B cell (primary cell): ENCODE results near the gene TRRAP. TPM values are rescaled to one million over a fixed set of nuclear protein-coding genes. Genes with fewer than 3 reads are reported as not detected.
"Not testable (repeated sequence)": the region's sequence is repeated elsewhere in the genome, so short reads cannot be mapped to it uniquely, and the experiment has no call there.

Experiments
- ATAC-seq: fragments of 200-7000 bp; cut with Tn5 transposase; one replicate; pipeline ENCODE4 v1.10.0; 2021; ENCODE audit warnings: low read depth, mild to moderate bottlenecking, moderate number of reproducible peaks, moderate library complexity
- CTCF ChIA-PET: fragments of 350-600 bp; sonication (Branson Sonifier 250); formaldehyde crosslinking; loops from one replicate; lab custom pipeline; 2021; ENCODE audit warnings: antibody characterized with exemption, inconsistent platforms; lab: Charles Lee
- POLR2A ChIA-PET: fragments of 350-600 bp; sonication (Branson Sonifier 250); formaldehyde crosslinking; loops from one replicate; lab custom pipeline; 2021; ENCODE audit warnings: antibody characterized with exemption; lab: Charles Lee
- DNase-seq: peaks from one replicate; pipeline ENCODE4 v3.0.0; 2013
- H2AFZ ChIP-seq: 2 replicates; pipeline ENCODE4 v1.6.1; 2012; ENCODE audit warnings: mild to moderate bottlenecking, low read depth, low read length; ENCODE audit not compliant: insufficient read depth, poor library complexity, severe bottlenecking
- H3K27ac ChIP-seq, 2 donors: 1 replicate in 1 of 2; 2 replicates in 1 of 2; pipeline ENCODE4 v1.5.1; 2012 to 2013; ENCODE audit warnings: low read length in 2 of 2, mild to moderate bottlenecking in 2 of 2, moderate library complexity in 1 of 2
- H3K27me3 ChIP-seq, 4 experiments: fragments of 200-600 bp in 1 of 4; sonication (generic) in 1 of 4; replicated peaks in 1 of 4; 1 replicate in 2 of 4; 2 replicates in 2 of 4; pipeline versions ENCODE4 v1.6.1 to v1.7.0; 2013 to 2016; ENCODE audit warnings: low read length in 3 of 4, mild to moderate bottlenecking in 2 of 4, mixed read lengths in 1 of 4, moderate library complexity in 1 of 4; ENCODE audit not compliant: insufficient read depth in 4 of 4, control insufficient read depth in 3 of 4; ENCODE audit errors: control extremely low read depth in 1 of 4
- H3K36me3 ChIP-seq, 2 experiments: replicated peaks in 1 of 2; 1 replicate in 1 of 2; 2 replicates in 1 of 2; pipeline versions ENCODE4 v1.6.1 to v1.7.1; 2013; ENCODE audit warnings: low read length in 1 of 2; ENCODE audit not compliant: insufficient read depth in 2 of 2, control insufficient read depth in 1 of 2; ENCODE audit errors: control extremely low read depth in 1 of 2, extremely low read depth in 1 of 2
- H3K4me1 ChIP-seq, 2 donors: fragments of 200-600 bp in 1 of 2; sonication (generic) in 1 of 2; 1 replicate in 1 of 2; 2 replicates in 1 of 2; pipeline versions ENCODE4 v1.5.1 to v1.6.1; 2013 to 2017; ENCODE audit warnings: low read length in 2 of 2; ENCODE audit not compliant: control insufficient read depth in 2 of 2, insufficient read depth in 2 of 2
- H3K4me2 ChIP-seq: replicated peaks from 2 replicates; pipeline ENCODE3; 2012; ENCODE audit warnings: mild to moderate bottlenecking, low read depth, low read length; ENCODE audit not compliant: poor library complexity, severe bottlenecking
- H3K4me3 ChIP-seq, 5 experiments: fragments of 200-600 bp in 1 of 5; sonication (generic) in 1 of 5; 1 replicate in 3 of 5; 2 replicates in 2 of 5; pipeline versions ENCODE4 v1.5.1 to v1.7.0; 2011 to 2016; ENCODE audit warnings: low read length in 4 of 5, mild to moderate bottlenecking in 4 of 5, low read depth in 2 of 5, control low read depth in 1 of 5, moderate library complexity in 1 of 5; ENCODE audit not compliant: insufficient read depth in 1 of 5; ENCODE audit errors: control extremely low read depth in 1 of 5, extremely low read depth in 1 of 5
- H3K79me2 ChIP-seq: fragments of 200-600 bp; sonication (generic); one replicate; pipeline ENCODE4 v1.6.0; 2016; ENCODE audit warnings: low read length; ENCODE audit not compliant: control insufficient read depth, insufficient read depth
- H3K9ac ChIP-seq: fragments of 200-600 bp; sonication (generic); 2 replicates; pipeline ENCODE4 v1.6.1; 2017; ENCODE audit warnings: mild to moderate bottlenecking, low read length, moderate library complexity
- H3K9me3 ChIP-seq, 3 donors: one replicate each; pipeline versions ENCODE4 v1.6.1 to v1.7.1; 2013; ENCODE audit warnings: low read length in 2 of 3; ENCODE audit not compliant: control insufficient read depth in 2 of 3, insufficient read depth in 1 of 3; ENCODE audit errors: control extremely low read depth in 1 of 3
- H4K20me1 ChIP-seq: 2 replicates; pipeline ENCODE4 v1.6.0; 2012; ENCODE audit warnings: mild to moderate bottlenecking, low read length; ENCODE audit not compliant: insufficient read depth, control insufficient read depth, poor library complexity, severe bottlenecking
- H3K27ac Mint-ChIP-seq: one replicate; pipeline ENCODE4 v1.8.0; 2021; ENCODE audit warnings: mixed read lengths
- H3K27me3 Mint-ChIP-seq: one replicate; pipeline ENCODE4 v1.8.0; 2021; ENCODE audit warnings: mixed read lengths
- H3K4me1 Mint-ChIP-seq: one replicate; pipeline ENCODE4 v1.8.0; 2021; ENCODE audit warnings: mixed read lengths
- H3K4me3 Mint-ChIP-seq: one replicate; pipeline ENCODE4 v1.8.0; 2021; ENCODE audit warnings: mixed read lengths
- H3K9me3 Mint-ChIP-seq: one replicate; pipeline ENCODE4 v1.8.0; 2022; ENCODE audit warnings: mixed read lengths; ENCODE audit not compliant: insufficient read depth
- WGBS: methylation state at CpG from one replicate; pipeline ENCODE4 v1.1.5; 2013; ENCODE audit warnings: missing lambda C conversion rate; ENCODE audit not compliant: insufficient coverage; 5-methylcytosine and 5-hydroxymethylcytosine counted together
- intact Hi-C: fragments of 100-400 bp; cut with micrococcal nuclease; formaldehyde crosslinking; loops from one replicate; pipeline ENCODE4 v1.10.0; 2022
- polyA plus RNA-seq: library from polyadenylated mRNA; depleted of rRNA; stranded (reverse); fragments of >200 nt; gene quantifications from 2 replicates; pipeline ENCODE4 v1.2.3, GENCODE V29; 2012
- total RNA-seq, 2 donors: library from RNA; stranded (reverse); fragments of 120-200 nt in 1 of 2; gene quantifications; 1 replicate in 1 of 2; 2 replicates in 1 of 2; pipeline versions ENCODE4 v1.2.3 to v1.2.4, GENCODE V29; 2013 to 2022

The TRRAP gene
- total and polyA plus RNA-seq, 2 donors (not counting 1 experiment from before 2014, with no cell fraction given), result 25.4 to 102 TPM

GRCh38 chr7:99044858-99045257, 166.5 kb downstream of the TRRAP start:
- intact Hi-C loops, H3K4me3 ChIP-seq, H3K9me3 ChIP-seq, H3K27me3 ChIP-seq, H3K4me3 Mint-ChIP-seq, H3K27ac ChIP-seq, ATAC-seq, H3K79me2 ChIP-seq, H3K4me1 Mint-ChIP-seq, H3K9ac ChIP-seq, H3K4me2 ChIP-seq, H3K27ac Mint-ChIP-seq, H3K27me3 Mint-ChIP-seq, H3K4me1 ChIP-seq, H3K9me3 Mint-ChIP-seq, POLR2A ChIA-PET, DNase-seq, H2AFZ ChIP-seq, H4K20me1 ChIP-seq: not testable (repeated sequence)
- CTCF ChIA-PET, result interaction anchor here (10.2 kb wide), 1 partner anchor 267 kb away, joined by 113 read pairs; no protein-coding TSS in a partner anchor
- WGBS, result 100% methylated on average over 2 of the region's 3 CpGs
- H3K36me3 ChIP-seq, result peaks cover 18 to 68% of the 10 kb centered on the region in 2 experiments

GRCh38 chr7:99046262-99046661, 167.9 kb downstream of the TRRAP start:
- DNase-seq, H3K27me3 Mint-ChIP-seq, H3K9ac ChIP-seq, H3K9me3 ChIP-seq, H3K4me1 Mint-ChIP-seq, H3K27me3 ChIP-seq, intact Hi-C loops, CTCF ChIA-PET, POLR2A ChIA-PET, H3K27ac ChIP-seq, H3K79me2 ChIP-seq, H3K4me1 ChIP-seq, H3K4me3 ChIP-seq, H3K4me3 Mint-ChIP-seq, H3K4me2 ChIP-seq, H3K9me3 Mint-ChIP-seq, H2AFZ ChIP-seq, H4K20me1 ChIP-seq, ATAC-seq, H3K27ac Mint-ChIP-seq: not testable (repeated sequence)
- 100% methylated on average over 14 of the region's 14 CpGs for WGBS
- peaks cover 23 to 59% of the 10 kb centered on the region in 2 experiments for H3K36me3 ChIP-seq
